Endothelial cell of umbilical vein (primary cell): ENCODE results near the gene RASD1. TPM values are rescaled to one million over a fixed set of nuclear protein-coding genes. Genes with fewer than 3 reads are reported as not detected.

Experiments
- BruUV-seq: library from RNA; stranded (reverse); fragments of 400-500 nt; replicated peaks from 2 replicates; lab custom pipeline; 2021; lab: Mats Ljungman, UMichigan
- CTCF ChIA-PET: fragments of 300-600, 350-600 bp; sonication (Branson Sonifier 250); formaldehyde crosslinking; loops from one replicate; lab custom pipeline; 2021; ENCODE audit warnings: antibody characterized with exemption, inconsistent platforms; lab: Charles Lee
- POLR2A ChIA-PET: fragments of 300-600, 350-600 bp; sonication (Branson Sonifier 250); formaldehyde crosslinking; loops from one replicate; lab custom pipeline; 2021; ENCODE audit warnings: antibody characterized with exemption, inconsistent platforms; lab: Charles Lee
- DNase-seq: peaks from one replicate; pipeline ENCODE4 v3.0.0-alpha.2; 2011; ENCODE audit warnings: low read depth, low spot score
- FAIRE-seq: peaks from 2 replicates; lab custom pipeline; 2011; peaks lifted over from hg19 to GRCh38; lab: Jason Lieb, UNC
- H2AFZ ChIP-seq: 2 replicates; pipeline ENCODE4 v1.6.0; 2012; ENCODE audit warnings: low read depth, low read length, control low read depth, inconsistent platforms
- H3K27ac ChIP-seq: 2 replicates; pipeline ENCODE4 v1.5.1; 2011; ENCODE audit warnings: low read depth, mild to moderate bottlenecking, control low read depth, low read length, moderate library complexity; ENCODE audit not compliant: insufficient read depth
- H3K27me3 ChIP-seq, 2 experiments: 2 replicates each; pipeline versions ENCODE4 v1.6.0 to v1.6.1; 2011; ENCODE audit warnings: low read length in 2 of 2, mixed read lengths in 1 of 2; ENCODE audit not compliant: control insufficient read depth in 2 of 2, insufficient read depth in 2 of 2
- H3K36me3 ChIP-seq, 2 experiments: 2 replicates in 1 of 2; 3 replicates in 1 of 2; pipeline ENCODE4 v1.5.1; 2011; ENCODE audit warnings: low read length in 2 of 2, mild to moderate bottlenecking in 1 of 2, moderate library complexity in 1 of 2; ENCODE audit not compliant: control insufficient read depth in 2 of 2, insufficient read depth in 2 of 2; ENCODE audit errors: extremely low read depth in 1 of 2
- H3K4me1 ChIP-seq: 3 replicates; pipeline ENCODE4 v1.5.1; 2011; ENCODE audit warnings: mild to moderate bottlenecking, low read length; ENCODE audit not compliant: control insufficient read depth, insufficient read depth; ENCODE audit errors: extremely low read depth
- H3K4me2 ChIP-seq: 2 replicates; pipeline ENCODE4 v1.6.1; 2011; ENCODE audit warnings: low read length, control low read depth, mixed read lengths; ENCODE audit not compliant: insufficient read depth
- H3K4me3 ChIP-seq, 3 experiments: fragments of 200-600 bp in 1 of 3; sonication (generic), shearing (Covaris generic) in 1 of 3; replicated peaks in 1 of 3; 2 replicates each; pipeline ENCODE4 v1.5.1; 2011 to 2016; ENCODE audit warnings: control low read depth in 3 of 3, low read length in 3 of 3, mild to moderate bottlenecking in 2 of 3, inconsistent platforms in 1 of 3, low read depth in 1 of 3, moderate library complexity in 1 of 3; ENCODE audit not compliant: insufficient read depth in 1 of 3
- H3K79me2 ChIP-seq: 2 replicates; pipeline ENCODE4 v1.6.0; 2012; ENCODE audit warnings: low read length, inconsistent platforms; ENCODE audit not compliant: control insufficient read depth, insufficient read depth
- H3K9ac ChIP-seq: replicated peaks from 2 replicates; pipeline ENCODE3; 2011; ENCODE audit warnings: low read length, control low read depth; ENCODE audit not compliant: insufficient read depth; ENCODE audit errors: extremely low read depth
- H3K9me1 ChIP-seq: replicated peaks from 3 replicates; pipeline ENCODE4 v1.6.0; 2011; ENCODE audit warnings: mild to moderate bottlenecking, low read length; ENCODE audit not compliant: control insufficient read depth, insufficient read depth; ENCODE audit errors: extremely low read depth
- H3K9me3 ChIP-seq: replicated peaks from 2 replicates; pipeline ENCODE4 v1.5.1; 2012; ENCODE audit warnings: low read length, inconsistent platforms; ENCODE audit not compliant: control insufficient read depth, insufficient read depth
- H4K20me1 ChIP-seq: replicated peaks from 2 replicates; pipeline ENCODE3; 2011; ENCODE audit warnings: mild to moderate bottlenecking, low read length; ENCODE audit not compliant: control insufficient read depth, insufficient read depth; ENCODE audit errors: extremely low read depth
- CTCF ChIP-seq, 2 donors: IDR thresholded peaks; 1 replicate in 1 of 2; 2 replicates in 1 of 2; pipeline ENCODE4 v1.5.1; 2011; ENCODE audit warnings: low read length in 2 of 2, mild to moderate bottlenecking in 2 of 2, moderate library complexity in 2 of 2, control low read depth in 1 of 2, inconsistent platforms in 1 of 2, low read depth in 1 of 2; ENCODE audit not compliant: insufficient read depth in 1 of 2; ENCODE audit errors: extremely low read depth in 1 of 2
- EZH2 ChIP-seq: IDR thresholded peaks from 2 replicates; pipeline ENCODE4 v1.6.1; 2012; ENCODE audit warnings: borderline replicate concordance, low read depth, mild to moderate bottlenecking, moderate library complexity, low read length, inconsistent platforms; ENCODE audit not compliant: severe bottlenecking
- FOS ChIP-seq: IDR thresholded peaks from 2 replicates; pipeline ENCODE4 v1.6.1; 2011; ENCODE audit warnings: mild to moderate bottlenecking, low read length, moderate library complexity, borderline replicate concordance; ENCODE audit not compliant: insufficient read depth
- GATA2 ChIP-seq: IDR thresholded peaks from 2 replicates; pipeline ENCODE4 v1.7.0; 2011; ENCODE audit warnings: low read depth, mild to moderate bottlenecking, moderate library complexity, mixed read lengths, low read length; ENCODE audit not compliant: insufficient read length, insufficient read depth
- JUN ChIP-seq: IDR thresholded peaks from 2 replicates; pipeline ENCODE4 v1.6.1; 2011; ENCODE audit warnings: borderline replicate concordance, low read depth; ENCODE audit not compliant: insufficient read length, insufficient read depth
- MAX ChIP-seq: IDR thresholded peaks from 2 replicates; pipeline ENCODE4 v1.6.1; 2011; ENCODE audit not compliant: insufficient read depth, insufficient read length
- MYC ChIP-seq: IDR thresholded peaks from one replicate; pipeline ENCODE4 v1.6.1; 2011; ENCODE audit warnings: mild to moderate bottlenecking, low read depth, low read length
- POLR2A ChIP-seq: IDR thresholded peaks from 2 replicates; pipeline ENCODE4 v1.6.1; 2012; ENCODE audit warnings: low read depth, mild to moderate bottlenecking, control low read depth, low read length
- POLR2AphosphoS5 ChIP-seq: IDR thresholded peaks from 2 replicates; pipeline ENCODE4 v1.6.1; 2012; ENCODE audit warnings: low read depth, mild to moderate bottlenecking, control low read depth, low read length, moderate library complexity; ENCODE audit not compliant: insufficient read depth
- dilution Hi-C: fragments of 300-500 bp; cut with MboI; formaldehyde crosslinking; loops from one replicate; pipeline ENCODE4 v1.15.0; 2019; ENCODE audit warnings: low sequenced_read_pairs; ENCODE audit not compliant: extremely low pct_ligation_motif_present
- intact Hi-C: fragments of 100-400 bp; cut with micrococcal nuclease; formaldehyde crosslinking; loops from one replicate; pipeline ENCODE4 v1.10.0; 2022
- polyA plus RNA-seq, 4 experiments: library from polyadenylated mRNA; depleted of rRNA in 3 of 4; stranded (reverse) in 3 of 4; unstranded in 1 of 4; fragments of >200 nt; gene quantifications; 2 replicates each; pipeline versions ENCODE4 v1.2.1 to v1.2.3, GENCODE V29; 2011 to 2012; ENCODE audit warnings: missing spikeins in 1 of 4
- total RNA-seq: library from RNA; stranded (reverse); gene quantifications from 2 replicates; pipeline ENCODE4 v1.2.3, GENCODE V29; 2021

The RASD1 gene
- total and polyA plus RNA-seq, 2 donors (not counting 3 experiments of a cell fraction or from before 2014, with no cell fraction given), result 4.2 to 15.7 TPM

GRCh38 chr17:17481860-17482259 lies 14.3 kb downstream of the RASD1 start:
- DNase-seq, result no peak
- CTCF ChIA-PET, result no interaction called here
- H3K9me3 ChIP-seq, result no peaks in the 10 kb centered on the region
- intact Hi-C loops, result no loop called here
- POLR2A ChIA-PET, result no interaction called here
- FAIRE-seq, result peak; percentile 42
- no peaks in the 10 kb centered on the region for H3K27me3 ChIP-seq
- H3K9ac ChIP-seq, result no peak overlapping the region
- no peaks in the 10 kb centered on the region for H4K20me1 ChIP-seq
- dilution Hi-C loops, result no loop called here
- peaks cover 18% of the 10 kb centered on the region for H3K4me1 ChIP-seq
- no peak for TF ChIP-seq FOS
- TF ChIP-seq MYC, result no peak
- TF ChIP-seq JUN, result no peak
- no peak for TF ChIP-seq MAX
- no peak for TF ChIP-seq POLR2AphosphoS5
- TF ChIP-seq EZH2, result no peak
- TF ChIP-seq GATA2, result no peak
- no peak for TF ChIP-seq CTCF (IDR thresholded peaks at IDR 0.05; ENCODE audit: extremely low read depth in 1 of 2, insufficient read depth in 1 of 2, low read depth in 1 of 2, low read length in 2 of 2)
- TF ChIP-seq POLR2A, result no peak
- H3K36me3 ChIP-seq, result peaks cover 0 to 2% of the 10 kb centered on the region in 2 experiments
- H3K4me3 ChIP-seq, result no peak overlapping the region
- no peak overlapping the region for H3K4me2 ChIP-seq
- BruUV-seq, result no TSS peak
- no peaks in the 10 kb centered on the region for H3K9me1 ChIP-seq
- no peak overlapping the region for H2AFZ ChIP-seq
- peaks cover 74% of the 10 kb centered on the region for H3K79me2 ChIP-seq
- H3K27ac ChIP-seq, result no peak overlapping the region
